A549 (cell line): ENCODE data around the gene RABGAP1L.

Experiments used
- BHLHE40 ChIP-seq: IDR thresholded peaks from 2 replicates; pipeline ENCODE4 v1.6.1; 2012; ENCODE audit warnings: low read depth, low read length, inconsistent platforms
- EP300 ChIP-seq, 2 experiments: fragments of >200 bp; sonication (Bioruptor Twin); formaldehyde crosslinking; IDR thresholded peaks; 2 replicates in 1 of 2; 3 replicates in 1 of 2; pipeline ENCODE4 v1.6.1; 2016 to 2017
- JUN ChIP-seq, 2 experiments: fragments of >200 bp; sonication (Bioruptor Twin); formaldehyde crosslinking; IDR thresholded peaks; 2 replicates in 1 of 2; 3 replicates in 1 of 2; pipeline ENCODE4 v1.6.1; 2016 to 2017
- MAZ ChIP-seq: fragments of 150-350 bp; IDR thresholded peaks from 2 replicates; pipeline ENCODE4 v1.6.1; 2014; ENCODE audit warnings: antibody characterized with exemption, low read depth, low read length, borderline replicate concordance
- MYC ChIP-seq: IDR thresholded peaks from 2 replicates; pipeline ENCODE4 v1.6.1; 2012; ENCODE audit warnings: mild to moderate bottlenecking, inconsistent platforms, low read length, improper control_type of control experiment, borderline replicate concordance
- POLR2A ChIP-seq: IDR thresholded peaks from 2 replicates; pipeline ENCODE4 v1.6.1; 2012; ENCODE audit warnings: mild to moderate bottlenecking, low read length
- RAD21 ChIP-seq, 2 experiments: fragments of >200 bp in 1 of 2; sonication (Bioruptor Twin) in 1 of 2; formaldehyde crosslinking in 1 of 2; IDR thresholded peaks in 1 of 2; conservative IDR thresholded peaks in 1 of 2; 2 replicates in 1 of 2; 3 replicates in 1 of 2; pipeline ENCODE4 v1.6.1; 2012 to 2018; ENCODE audit warnings: inconsistent platforms in 1 of 2
- RCOR1 ChIP-seq: fragments of 150-350 bp; IDR thresholded peaks from 2 replicates; pipeline ENCODE4 v1.6.1; 2014; ENCODE audit warnings: antibody characterized with exemption, low read length, low read depth
- SMC3 ChIP-seq: fragments of >200 bp; sonication (Bioruptor Twin); formaldehyde crosslinking; IDR thresholded peaks from 3 replicates; pipeline ENCODE4 v1.6.1; 2018; ENCODE audit warnings: inconsistent platforms
- TF ChIP-seq, protein P1 (sequence below): fragments of >200 bp; sonication (Bioruptor Twin); formaldehyde crosslinking; IDR thresholded peaks from 3 replicates; pipeline ENCODE4 v1.5.1; 2016
- TF ChIP-seq, protein P2 (sequence below): IDR thresholded peaks from 2 replicates; pipeline ENCODE4 v1.6.1; 2012

DNA sequence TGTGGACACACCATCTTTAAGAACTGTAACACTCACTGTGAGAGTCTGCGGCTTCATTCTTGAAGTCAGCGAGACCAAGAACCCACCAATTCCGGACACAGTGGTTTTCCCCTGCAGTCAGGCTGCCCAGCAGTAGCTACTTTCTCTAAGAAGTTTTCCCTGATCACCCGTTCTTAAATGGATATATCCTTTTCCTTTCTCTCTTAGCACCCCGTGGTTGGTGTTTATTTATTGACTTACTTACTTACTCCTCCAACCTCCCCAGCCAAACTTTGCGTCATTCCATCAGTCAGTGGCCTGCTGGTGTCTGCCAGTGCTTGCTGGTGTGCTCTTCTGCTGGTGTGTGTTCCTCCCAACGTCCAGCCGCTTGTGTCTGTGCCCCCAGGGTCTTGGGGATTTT is 553.2 kb downstream of the RABGAP1L start:
- TF ChIP-seq SMC3 (no peak), POLR2A (no peak), RAD21 (conservative IDR thresholded peaks at IDR 0.05 in 1 of 2, IDR thresholded peaks at IDR 0.05 in 1 of 2) (no peak), JUN (IDR thresholded peaks at IDR 0.05) (no peak), MYC (no peak), EP300 (IDR thresholded peaks at IDR 0.05) (no peak), RCOR1 (no peak), MAZ (no peak), BHLHE40 (no peak)
- TF ChIP-seq, protein P1, sequence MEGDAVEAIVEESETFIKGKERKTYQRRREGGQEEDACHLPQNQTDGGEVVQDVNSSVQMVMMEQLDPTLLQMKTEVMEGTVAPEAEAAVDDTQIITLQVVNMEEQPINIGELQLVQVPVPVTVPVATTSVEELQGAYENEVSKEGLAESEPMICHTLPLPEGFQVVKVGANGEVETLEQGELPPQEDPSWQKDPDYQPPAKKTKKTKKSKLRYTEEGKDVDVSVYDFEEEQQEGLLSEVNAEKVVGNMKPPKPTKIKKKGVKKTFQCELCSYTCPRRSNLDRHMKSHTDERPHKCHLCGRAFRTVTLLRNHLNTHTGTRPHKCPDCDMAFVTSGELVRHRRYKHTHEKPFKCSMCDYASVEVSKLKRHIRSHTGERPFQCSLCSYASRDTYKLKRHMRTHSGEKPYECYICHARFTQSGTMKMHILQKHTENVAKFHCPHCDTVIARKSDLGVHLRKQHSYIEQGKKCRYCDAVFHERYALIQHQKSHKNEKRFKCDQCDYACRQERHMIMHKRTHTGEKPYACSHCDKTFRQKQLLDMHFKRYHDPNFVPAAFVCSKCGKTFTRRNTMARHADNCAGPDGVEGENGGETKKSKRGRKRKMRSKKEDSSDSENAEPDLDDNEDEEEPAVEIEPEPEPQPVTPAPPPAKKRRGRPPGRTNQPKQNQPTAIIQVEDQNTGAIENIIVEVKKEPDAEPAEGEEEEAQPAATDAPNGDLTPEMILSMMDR: no peak
- TF ChIP-seq, protein P2, sequence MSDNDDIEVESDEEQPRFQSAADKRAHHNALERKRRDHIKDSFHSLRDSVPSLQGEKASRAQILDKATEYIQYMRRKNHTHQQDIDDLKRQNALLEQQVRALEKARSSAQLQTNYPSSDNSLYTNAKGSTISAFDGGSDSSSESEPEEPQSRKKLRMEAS: no peak
